ENCODE data around the gene CD101. TPM values are rescaled to one million over a fixed set of nuclear protein-coding genes. Genes with fewer than 3 reads are reported as not detected.

Gene CD101
- total and polyA plus RNA-seq, 5 donors = 0.48 to 3.1 (median 1.2) TPM

GRCh38 chr1:117069220-117069844, 67.8 kb downstream of the CD101 start:
- no peaks in the 10 kb centered on the region for H3K9me3 ChIP-seq (ENCODE audit: control insufficient read depth, low read length)
- H3K4me3 ChIP-seq (ENCODE audit: low read length) = no peak overlapping the region
- intact Hi-C loops (cut with DNase I) = loop anchor here in 3 of 4 donors (5.0 kb wide), 3 partner anchors 53 to 218 kb away; partner anchors contain the start of gene TRIM45 (in 2 of the 3)
- ATAC-seq (no peak), DNase-seq (no peak)
- H3K27ac ChIP-seq (ENCODE audit: low read length) = no peak overlapping the region
- 87% methylated on average over 4 of the region's 4 CpGs for WGBS
- no peaks in the 10 kb centered on the region for H3K27me3 ChIP-seq (ENCODE audit: control insufficient read depth, insufficient read depth)
- no peaks in the 10 kb centered on the region for H3K4me1 ChIP-seq (ENCODE audit: control insufficient read depth, insufficient read depth, low read length)

- DNase-seq (no peak), ATAC-seq (no peak)
- intact Hi-C loops (cut with DNase I) = loop anchor here in 1 of 4 donors (10.0 kb wide), 1 partner anchor 55 kb away; the partner anchor contains the start of gene TRIM45
- WGBS = 94% methylated on average over 2 of the region's 2 CpGs
- no peaks in the 10 kb centered on the region for H3K27me3 ChIP-seq (ENCODE audit: control insufficient read depth, insufficient read depth)
- no peaks in the 10 kb centered on the region for H3K4me1 ChIP-seq (ENCODE audit: control insufficient read depth, insufficient read depth, low read length)
- no peak overlapping the region for H3K4me3 ChIP-seq (ENCODE audit: low read length)
- H3K27ac ChIP-seq (ENCODE audit: low read length) = no peak overlapping the region
- no peaks in the 10 kb centered on the region for H3K9me3 ChIP-seq (ENCODE audit: control insufficient read depth, low read length)
Measured at GRCh38 chr1:117070124-117070523, 68.6 kb downstream of the CD101 start.

GRCh38 chr1:117076648-117077047, 75.1 kb downstream of the CD101 start:
- Histone ChIP-seq H3K9me3 (ENCODE audit: control insufficient read depth, low read length) (no peaks in the 10 kb centered on the region), H3K4me3 (ENCODE audit: low read length) (no peak overlapping the region), H3K27me3 (ENCODE audit: control insufficient read depth, insufficient read depth) (no peaks in the 10 kb centered on the region), H3K4me1 (ENCODE audit: control insufficient read depth, insufficient read depth, low read length) (no peaks in the 10 kb centered on the region), H3K27ac (ENCODE audit: low read length) (no peak overlapping the region)
- 96% methylated on average over 5 of the region's 5 CpGs for WGBS
- intact Hi-C loops (cut with DNase I) = loop anchor here in 1 of 4 donors (10.0 kb wide), 1 partner anchor 48 kb away; the partner anchor contains the start of gene TRIM45
- no peak for DNase-seq
- ATAC-seq = no peak

GRCh38 chr1:117077267-117077666, 75.7 kb downstream of the CD101 start:
- Histone ChIP-seq H3K4me3 (ENCODE audit: low read length) (no peak overlapping the region), H3K27ac (ENCODE audit: low read length) (no peak overlapping the region), H3K27me3 (ENCODE audit: control insufficient read depth, insufficient read depth) (no peaks in the 10 kb centered on the region), H3K4me1 (ENCODE audit: control insufficient read depth, insufficient read depth, low read length) (no peaks in the 10 kb centered on the region), H3K9me3 (ENCODE audit: control insufficient read depth, low read length) (no peaks in the 10 kb centered on the region)
- no peak for ATAC-seq
- no peak for DNase-seq
- intact Hi-C loops (cut with DNase I) = loop anchor here in 1 of 4 donors (10.0 kb wide), 1 partner anchor 48 kb away; the partner anchor contains the start of gene TRIM45
- 81% methylated on average over 3 of the region's 3 CpGs for WGBS

GRCh38 chr1:117079737-117080136, 78.2 kb downstream of the CD101 start:
- 65% methylated on average over 6 of the region's 6 CpGs for WGBS
- no peaks in the 10 kb centered on the region for H3K4me1 ChIP-seq (ENCODE audit: control insufficient read depth, insufficient read depth, low read length)
- H3K27me3 ChIP-seq (ENCODE audit: control insufficient read depth, insufficient read depth) = no peaks in the 10 kb centered on the region
- ATAC-seq = peak in 1 of 2 donors; percentile 69
- no peak overlapping the region for H3K27ac ChIP-seq (ENCODE audit: low read length)
- intact Hi-C loops (cut with DNase I) = loop anchor here in 1 of 4 donors (10.0 kb wide), 2 partner anchors 45 to 205 kb away; partner anchors contain the start of gene TRIM45
- H3K9me3 ChIP-seq (ENCODE audit: control insufficient read depth, low read length) = no peaks in the 10 kb centered on the region
- no peak overlapping the region for H3K4me3 ChIP-seq (ENCODE audit: low read length)
- peak; percentile 21 to 62 (median 55) for DNase-seq

- H3K4me3 ChIP-seq (ENCODE audit: low read length) = no peak overlapping the region
- no peak for ATAC-seq
- no peaks in the 10 kb centered on the region for H3K4me1 ChIP-seq (ENCODE audit: control insufficient read depth, insufficient read depth, low read length)
- intact Hi-C loops (cut with DNase I) = loop anchor here in 1 of 4 donors (10.0 kb wide), 1 partner anchor 201 kb away; no protein-coding TSS in a partner anchor
- H3K27ac ChIP-seq (ENCODE audit: low read length) = no peak overlapping the region
- 82% methylated on average over 6 of the region's 6 CpGs for WGBS
- no peak for DNase-seq
- H3K27me3 ChIP-seq (ENCODE audit: control insufficient read depth, insufficient read depth) = no peaks in the 10 kb centered on the region
- H3K9me3 ChIP-seq (ENCODE audit: control insufficient read depth, low read length) = no peaks in the 10 kb centered on the region
Measured at GRCh38 chr1:117084231-117084630, 82.7 kb downstream of the CD101 start.

Other genes starting within 250 kb of the CD101 start
- gene CD2, start 247.3 kb upstream of the CD101 start, total RNA-seq = 1 to 10 TPM in 2 of 4 donors, under 1 TPM in 2; 0.92 to 2.6 (median 1.5) TPM
- 0.59 TPM for gene CD2, start 247.3 kb upstream of the CD101 start, polyA plus RNA-seq
- gene PTGFRN, start 91.8 kb upstream of the CD101 start, total RNA-seq = 100 to 1,000 TPM; 151 to 247 (median 163) TPM
- 100 TPM for gene PTGFRN, start 91.8 kb upstream of the CD101 start, polyA plus RNA-seq
- gene TTF2, start 58.6 kb downstream of the CD101 start, total RNA-seq = 10 to 100 TPM in 1 of 4 donors, 1 to 10 TPM in 3; 8.7 to 10.6 (median 9.2) TPM
- 2.1 TPM for gene TTF2, start 58.6 kb downstream of the CD101 start, polyA plus RNA-seq
- 10 to 100 TPM in 3 of 4 donors, 1 to 10 TPM in 1; 8.9 to 21.9 (median 18.6) TPM for gene TRIM45, start 120.0 kb downstream of the CD101 start, total RNA-seq
- gene TRIM45, start 120.0 kb downstream of the CD101 start, polyA plus RNA-seq = 11.5 TPM
- gene VTCN1, start 209.2 kb downstream of the CD101 start, total RNA-seq = under 1 TPM in 2 of 4 donors, not detected in 2; 0.11 to 0.25 TPM
- gene VTCN1, start 209.2 kb downstream of the CD101 start, polyA plus RNA-seq = 0.05 TPM